GM21786 (cell line): ENCODE measurements around the gene XPO4.

ENCODE experiments used
- ATAC-seq: cut with Tn5 transposase; IDR thresholded peaks from one replicate; pipeline ENCODE4 v1.9.1; 2021; ENCODE audit not compliant: unreplicated experiment

Gene XPO4

DNA sequence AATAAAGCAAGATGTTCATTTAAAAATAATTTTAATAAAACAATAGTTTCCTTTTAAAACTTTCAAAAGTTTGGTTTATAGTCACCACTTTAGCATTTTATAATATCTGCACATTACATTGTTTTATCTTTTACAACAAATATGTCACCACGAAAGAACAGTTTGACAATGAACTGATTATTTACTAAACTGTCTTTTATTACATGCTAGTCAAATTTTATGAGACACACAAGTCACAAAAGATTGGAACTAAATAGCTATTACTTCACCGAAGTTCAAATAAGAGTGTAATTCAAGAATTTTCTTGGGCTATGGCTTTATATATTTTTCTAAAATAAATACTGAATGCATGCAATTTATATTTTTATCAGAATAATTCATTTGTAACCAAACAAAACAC lies 71.3 kb downstream of the XPO4 start:
- no peak for ATAC-seq

DNA sequence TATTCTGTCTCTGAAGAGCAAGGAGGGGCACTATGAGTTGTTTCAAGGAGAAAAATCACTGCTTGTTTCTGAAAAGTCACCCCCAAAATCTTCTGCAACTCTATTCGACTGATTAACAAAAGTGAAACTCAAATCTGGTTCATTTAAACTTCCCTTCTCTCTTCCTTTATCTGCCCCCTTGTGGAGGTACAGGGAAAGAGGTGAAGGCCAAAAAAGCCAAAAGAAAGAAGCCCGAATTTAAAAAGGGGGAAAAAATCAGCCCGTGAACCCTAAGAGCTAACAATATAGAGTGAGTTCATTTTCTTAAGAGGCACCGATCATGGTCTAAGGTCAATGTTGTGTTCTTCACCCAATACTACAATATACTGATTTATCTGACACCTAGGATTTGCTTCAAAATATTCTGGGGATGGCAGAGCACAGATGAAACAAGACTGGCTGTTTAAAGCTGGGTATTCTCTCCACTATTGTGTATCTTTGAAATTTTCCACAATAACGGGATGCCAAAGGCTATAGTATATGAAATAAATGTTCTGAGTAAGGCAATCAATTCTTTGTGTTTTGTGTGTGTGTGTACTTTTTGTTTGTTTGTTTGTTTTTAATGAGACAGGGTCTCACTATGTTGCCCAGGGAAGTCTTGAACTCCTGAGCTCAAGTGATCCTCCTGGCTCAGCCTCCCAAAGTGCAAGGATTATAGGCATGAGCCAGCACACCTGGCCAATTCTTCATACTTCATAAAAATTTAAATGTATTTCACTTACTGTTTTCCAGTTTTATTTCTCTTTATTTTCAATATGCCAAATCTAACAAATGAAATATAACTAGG lies 73.8 kb downstream of the XPO4 start:
- ATAC-seq = no peak

DNA sequence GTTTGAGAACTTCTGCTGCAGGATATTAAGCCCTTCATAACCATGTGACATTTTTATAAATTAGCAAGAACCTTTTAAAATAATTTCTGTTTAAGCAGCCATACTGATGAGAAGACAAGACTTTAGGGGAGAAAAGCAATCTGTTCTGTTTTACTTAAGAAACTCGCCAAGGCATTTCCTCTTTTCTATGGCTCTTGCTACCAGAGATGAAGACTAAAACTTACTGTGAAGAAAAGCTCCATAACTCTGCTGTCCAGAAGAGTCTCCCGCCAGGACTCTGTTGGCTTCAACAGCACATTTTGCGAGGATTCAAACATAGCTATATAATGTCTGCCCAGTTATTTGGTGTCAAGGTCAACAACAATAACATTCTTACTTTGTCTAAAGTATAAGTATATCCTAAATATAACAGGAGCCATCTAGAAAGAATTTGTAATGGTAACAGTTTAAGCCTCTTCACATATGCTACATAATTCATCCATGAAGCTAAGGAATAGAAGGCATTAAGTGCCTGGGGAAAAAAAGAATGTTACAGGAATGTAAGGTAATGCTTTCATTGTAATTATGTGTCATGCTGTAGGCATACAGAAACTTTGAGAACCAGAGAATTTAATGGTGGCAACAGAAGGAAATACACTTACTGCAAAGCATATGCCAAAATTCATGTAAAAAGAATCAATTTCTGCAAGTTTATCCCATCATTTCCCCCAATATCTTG lies 75.5 kb downstream of the XPO4 start:
- ATAC-seq = no peak

DNA sequence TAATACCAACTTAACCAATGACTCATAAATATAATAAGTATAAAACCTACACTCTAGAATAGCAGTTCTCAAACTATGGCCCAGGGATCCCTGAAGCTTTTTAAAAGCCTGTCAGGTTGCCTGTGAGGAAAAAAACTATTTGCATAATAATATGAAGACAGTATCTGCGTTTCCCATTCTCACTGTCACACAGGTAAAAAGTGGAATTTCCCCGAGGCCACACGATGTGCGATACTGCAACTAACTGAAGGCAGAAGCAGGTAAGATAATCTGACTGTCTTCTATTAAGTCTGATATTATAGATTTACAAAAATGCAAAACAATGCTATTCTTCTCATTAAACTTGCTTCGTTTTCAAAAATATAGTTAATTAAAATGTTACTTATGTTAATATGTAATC lies 76.2 kb downstream of the XPO4 start:
- no peak for ATAC-seq

DNA sequence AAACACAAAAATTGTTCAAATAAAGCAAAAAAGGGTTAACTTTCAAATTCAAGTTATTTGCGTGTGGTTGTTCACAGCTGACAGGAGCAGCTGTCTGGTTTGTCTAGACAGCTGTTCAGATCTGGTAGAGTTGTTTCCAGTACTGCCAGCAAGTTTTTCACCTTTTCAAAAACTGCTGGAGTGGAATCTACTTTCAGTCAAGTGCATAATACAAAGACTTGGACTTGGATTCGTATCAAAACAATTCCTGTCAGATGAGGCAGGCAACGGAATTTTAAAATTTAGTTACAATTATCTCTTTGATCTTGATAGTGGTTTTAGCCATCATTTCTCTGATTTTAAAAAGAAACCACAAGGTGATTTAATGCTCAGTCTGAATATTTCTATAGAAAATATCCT lies 77.1 kb downstream of the XPO4 start:
- ATAC-seq = no peak

DNA sequence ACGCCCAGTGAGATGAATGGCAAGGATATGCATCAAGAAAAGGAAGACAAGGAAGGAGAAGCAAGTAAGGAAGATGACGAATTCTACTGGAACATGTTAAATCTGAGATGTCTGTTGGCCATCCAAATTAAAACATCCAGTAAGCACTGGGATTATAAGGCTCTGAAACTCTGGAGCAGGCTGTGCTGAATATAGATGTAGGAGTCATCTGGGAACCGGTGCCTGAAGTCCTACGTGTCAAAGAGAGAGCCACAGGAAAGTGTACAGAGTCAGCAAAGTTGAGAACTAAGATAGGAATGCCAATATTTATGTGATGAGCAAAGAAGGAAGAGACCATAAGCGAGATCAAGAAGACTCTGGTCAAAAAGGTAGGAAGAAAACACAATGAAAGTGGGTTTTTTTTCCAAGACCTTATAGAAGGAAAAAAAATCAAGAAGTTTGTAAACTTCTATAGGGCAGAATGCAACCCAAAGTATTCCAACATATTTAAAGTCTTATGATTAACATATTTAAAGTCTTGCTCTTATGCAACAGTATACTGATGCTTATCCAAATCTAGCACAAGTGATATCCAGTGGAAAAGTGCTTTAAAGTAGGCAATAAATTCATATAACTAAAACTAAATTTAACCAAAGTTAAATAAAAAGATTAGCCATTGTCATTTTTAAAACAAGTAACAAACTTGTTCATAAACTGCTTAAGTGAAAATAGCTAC lies 77.6 kb downstream of the XPO4 start:
- ATAC-seq = no peak

DNA sequence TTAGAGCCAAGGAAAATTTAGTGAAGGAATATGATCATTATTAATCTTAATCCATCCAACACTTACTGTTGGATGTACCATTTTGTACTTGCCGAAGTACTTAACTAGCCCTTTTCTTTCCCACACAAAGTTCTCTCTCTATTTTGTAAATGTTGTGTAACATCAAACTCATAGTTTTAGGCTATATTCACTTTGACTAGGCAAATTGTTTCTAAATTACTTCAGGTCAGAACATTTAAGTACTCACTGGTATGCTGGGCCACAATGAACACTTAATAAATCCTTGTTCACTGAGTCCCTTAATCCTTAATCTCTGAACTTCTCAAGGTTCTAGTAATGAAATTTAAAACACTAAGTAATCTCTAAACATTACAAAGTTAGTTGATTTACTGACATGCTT lies 79.5 kb downstream of the XPO4 start:
- no peak for ATAC-seq

DNA sequence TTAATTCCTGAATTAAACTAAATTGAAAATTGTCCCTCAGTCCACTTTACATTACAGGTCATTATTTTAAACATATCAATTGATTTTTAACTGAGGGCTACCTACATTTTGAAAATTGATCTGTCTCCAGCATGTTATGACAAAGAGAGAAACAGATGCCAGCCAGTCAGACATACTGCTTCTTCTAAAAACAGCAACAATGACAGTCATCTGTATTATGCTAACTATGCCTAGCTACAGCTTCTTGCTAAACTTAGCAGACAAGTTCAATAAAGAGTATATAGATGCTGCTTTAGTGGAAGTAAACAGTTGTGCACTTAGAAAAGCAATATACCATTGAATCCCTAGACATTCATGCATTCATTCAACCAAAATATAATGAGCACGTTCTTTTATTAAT lies 80.1 kb downstream of the XPO4 start:
- no peak for ATAC-seq

DNA sequence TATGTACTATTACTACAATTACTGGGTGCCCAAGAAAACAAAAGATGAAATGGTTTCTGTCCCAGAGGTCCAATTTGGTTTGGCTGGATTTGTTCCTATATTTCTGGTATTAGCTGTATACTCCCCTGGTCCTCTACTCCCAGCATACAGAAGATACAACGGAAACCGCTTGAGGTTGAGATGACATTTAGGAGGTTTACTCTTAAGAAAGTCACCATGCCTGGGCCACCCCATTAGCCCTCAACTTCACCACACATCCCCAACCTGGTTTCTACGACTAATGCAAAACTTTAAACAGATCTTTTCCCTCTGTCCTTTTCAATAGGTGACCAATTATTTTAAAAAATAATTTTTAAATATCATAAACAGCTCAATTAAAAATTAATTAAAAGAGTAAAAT lies 82.8 kb downstream of the XPO4 start:
- no peak for ATAC-seq

DNA sequence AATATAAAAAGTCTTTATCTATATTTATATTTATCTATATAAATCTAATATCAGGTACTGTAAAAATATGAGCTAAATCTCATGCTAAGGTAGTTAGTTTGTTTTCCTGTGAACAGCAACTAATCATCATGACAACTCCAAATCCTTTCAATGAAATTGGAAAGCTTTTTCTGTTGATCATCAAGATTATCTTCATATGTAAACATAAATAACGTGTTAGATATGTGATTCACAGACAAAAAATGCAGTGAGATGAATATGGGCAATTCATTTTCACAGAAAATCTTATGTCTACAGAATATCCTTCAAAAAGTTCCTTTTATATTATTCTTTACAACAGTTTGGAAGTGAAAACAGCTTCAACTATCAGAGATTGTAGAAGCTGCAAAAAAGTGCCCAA lies 87.1 kb downstream of the XPO4 start:
- no peak for ATAC-seq

DNA sequence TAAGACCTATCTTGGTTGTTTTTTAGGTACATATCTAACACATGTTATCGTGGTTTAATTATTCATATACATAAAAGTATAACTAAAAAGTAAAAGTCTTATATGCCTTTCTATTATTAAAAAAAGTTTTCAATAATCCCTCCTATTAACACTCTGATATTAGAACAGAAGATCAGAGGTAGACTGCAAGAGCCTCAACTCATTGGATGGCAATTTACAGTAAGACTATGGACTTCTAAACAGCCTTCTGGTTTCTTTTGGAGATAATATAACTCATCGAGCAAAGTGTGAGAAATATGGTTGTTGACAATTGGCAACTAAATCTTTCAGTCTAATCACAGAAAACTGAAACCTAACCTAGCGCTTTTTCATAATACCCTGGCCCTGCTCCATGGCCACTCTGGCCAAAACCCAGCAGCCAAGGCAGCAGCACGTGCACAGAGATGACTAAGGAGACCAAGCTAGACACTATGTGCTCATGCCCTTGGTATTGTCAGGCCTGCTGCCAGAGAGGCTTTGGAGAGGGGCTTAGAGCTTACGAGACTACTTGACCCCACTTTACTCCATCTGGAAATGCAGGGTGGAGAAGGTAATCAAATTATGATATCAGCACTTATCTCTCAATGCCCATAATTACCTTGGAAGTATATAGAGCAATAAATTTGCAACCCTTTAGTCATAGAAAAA lies 88.2 kb downstream of the XPO4 start:
- ATAC-seq = no peak

DNA sequence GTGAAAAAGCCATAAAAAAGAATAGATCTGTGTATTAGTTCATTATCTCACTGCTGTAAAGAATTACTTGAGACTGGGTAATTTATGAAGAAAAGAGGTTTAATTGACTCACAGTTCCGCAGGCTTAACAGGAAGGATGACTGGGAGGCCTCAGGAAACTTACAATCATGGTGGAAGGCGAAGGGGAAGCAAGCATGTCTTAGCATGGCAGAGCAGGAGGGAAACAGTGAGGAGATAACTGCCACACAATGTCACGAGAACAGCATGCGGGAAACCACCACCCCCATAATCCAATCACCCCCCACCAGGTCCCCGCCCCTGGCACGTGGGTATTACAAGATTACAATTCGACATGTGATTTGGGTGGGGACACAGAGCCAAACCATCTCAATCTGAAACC lies 89.7 kb downstream of the XPO4 start:
- no peak for ATAC-seq

DNA sequence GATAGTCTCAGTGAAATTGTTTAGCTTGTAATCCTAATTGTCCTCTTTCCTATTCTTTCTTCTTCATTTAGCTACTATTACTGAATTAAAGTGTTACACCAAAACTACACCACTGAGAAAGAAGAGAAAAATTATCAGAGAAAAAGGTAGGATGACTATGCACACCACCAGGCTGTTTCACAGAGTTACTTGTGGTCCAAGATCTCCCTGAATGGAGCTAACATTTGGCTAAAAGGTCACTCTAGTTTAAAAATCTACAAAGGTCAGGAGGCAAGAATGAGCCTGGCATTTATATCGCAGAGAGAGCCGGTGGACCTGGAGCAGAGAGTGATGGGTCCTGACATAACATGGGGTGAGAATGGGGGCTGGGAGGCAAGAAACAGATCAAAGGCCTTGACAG lies 91.7 kb downstream of the XPO4 start:
- no peak for ATAC-seq

DNA sequence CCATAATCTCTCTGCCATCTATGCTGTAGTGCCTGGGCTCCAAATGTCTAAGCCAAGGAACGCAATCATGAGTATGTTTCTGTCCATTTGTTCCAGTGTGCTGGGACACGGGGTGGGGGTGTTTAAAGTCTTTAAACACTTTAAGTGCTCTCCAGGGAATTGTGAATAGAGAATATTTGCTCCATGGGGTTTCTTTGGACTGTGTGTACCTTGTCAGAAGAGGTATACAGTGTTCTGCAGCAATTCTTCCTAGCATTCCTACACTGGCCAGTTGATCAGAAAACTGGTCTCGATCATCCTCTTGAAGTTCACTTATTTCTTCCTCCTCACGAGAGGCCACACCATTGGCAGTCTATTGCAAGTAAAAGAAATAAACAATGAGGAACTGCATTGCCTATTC lies 93.7 kb downstream of the XPO4 start:
- no peak for ATAC-seq

DNA sequence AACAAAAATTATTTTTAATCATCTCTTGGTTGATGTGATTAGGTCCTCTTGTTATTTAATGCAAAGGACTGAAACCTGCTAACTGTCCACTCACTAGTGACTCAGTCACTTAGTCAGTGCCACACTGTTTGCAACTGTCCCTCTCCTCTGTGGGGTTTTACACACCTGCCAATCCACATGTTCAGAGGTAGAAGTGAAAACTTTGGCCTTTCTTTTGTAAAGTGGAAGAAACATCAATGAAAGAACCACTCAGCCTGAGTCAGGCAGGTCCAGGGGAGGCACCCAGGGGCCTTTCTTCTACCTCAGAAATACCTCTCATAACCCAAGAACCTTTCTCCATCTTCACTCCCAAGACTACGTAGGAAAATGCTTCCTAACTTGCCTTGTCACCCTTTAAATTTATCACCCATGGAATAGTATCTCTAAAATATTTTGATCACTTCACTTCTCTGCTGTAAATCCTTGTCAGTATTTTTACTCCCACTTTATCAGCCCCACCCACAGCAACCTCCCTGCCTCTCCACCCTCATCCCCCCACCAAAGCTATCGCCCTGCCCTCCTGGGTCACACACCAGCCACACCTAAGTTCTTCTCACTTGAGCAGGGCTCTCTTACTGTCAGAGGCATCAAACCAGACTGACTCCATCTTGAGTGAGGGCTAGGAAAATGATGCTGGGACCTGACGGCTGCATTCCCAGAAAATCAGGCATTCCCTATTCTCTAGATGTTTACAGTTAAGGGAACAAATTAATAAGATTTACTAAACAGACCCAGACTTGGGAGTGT lies 99.2 kb downstream of the XPO4 start:
- no peak for ATAC-seq

DNA sequence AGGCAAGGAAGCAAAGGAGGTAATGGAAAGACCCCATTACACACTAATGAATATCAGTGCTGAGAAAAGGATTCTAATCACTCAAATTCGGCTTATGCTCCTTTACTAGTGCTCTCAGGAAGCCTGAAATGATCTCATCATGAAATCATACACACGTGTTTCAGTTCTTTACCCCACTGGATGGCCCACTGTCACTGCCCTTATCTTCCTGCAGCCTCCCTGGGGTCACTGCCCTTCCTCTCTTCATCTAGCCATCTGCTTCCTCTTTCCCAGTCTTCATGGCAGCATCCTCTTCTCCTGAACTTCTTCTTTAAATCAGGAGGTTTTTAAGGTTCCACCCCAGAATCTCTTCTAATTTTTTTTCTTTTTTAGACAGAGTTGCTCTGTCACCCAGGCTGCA lies 100.8 kb downstream of the XPO4 start:
- ATAC-seq = no peak

DNA sequence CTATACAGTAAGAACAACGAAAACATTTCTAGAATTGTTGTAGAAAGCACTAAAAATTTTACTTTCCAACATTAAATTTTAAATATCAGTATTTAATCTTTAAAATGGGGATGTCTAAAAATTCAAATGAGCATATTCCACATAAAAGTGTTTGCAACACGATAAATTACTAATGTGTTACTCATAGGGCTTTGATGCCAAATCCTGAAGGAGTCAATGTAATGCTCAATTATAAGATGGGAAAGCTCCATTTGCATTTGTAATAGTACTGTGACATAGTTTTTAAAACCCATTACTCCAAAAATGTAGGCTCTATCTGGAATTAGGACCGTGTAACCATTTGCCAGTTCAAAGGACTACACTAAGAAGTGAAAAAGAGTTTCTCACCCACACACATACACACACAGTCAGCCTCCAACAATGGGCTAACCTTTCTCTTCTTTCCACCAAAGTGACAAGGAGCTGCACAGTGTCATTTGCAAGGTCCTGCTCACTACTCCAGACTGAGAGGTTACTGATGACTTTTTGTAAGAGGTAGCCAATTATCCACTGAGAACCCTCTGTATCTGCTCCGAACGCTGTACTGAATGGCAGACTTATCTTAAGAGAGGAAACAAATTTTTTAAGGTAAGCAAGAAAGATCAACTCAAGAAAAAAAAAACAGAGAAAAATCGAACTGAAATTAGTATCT lies 102.7 kb downstream of the XPO4 start:
- ATAC-seq = no peak

DNA sequence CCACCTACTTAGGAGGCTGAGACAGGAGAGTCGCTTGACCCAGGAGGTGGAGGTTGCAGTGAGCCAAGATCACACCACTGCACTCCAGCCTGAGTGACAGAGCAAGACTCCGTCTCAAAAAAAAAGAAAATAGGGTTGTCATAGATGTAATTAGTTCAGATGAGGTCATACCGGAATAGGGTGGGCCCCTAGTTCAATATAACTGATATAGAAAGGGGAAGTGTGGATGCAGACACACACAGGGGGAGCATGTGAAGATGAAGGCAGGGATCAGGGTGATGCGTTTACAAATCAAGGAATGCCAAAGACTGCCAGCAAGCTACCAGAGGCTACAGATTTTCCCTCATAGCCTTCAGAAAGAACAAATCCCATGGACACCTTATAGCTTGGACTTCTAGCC lies 104.5 kb downstream of the XPO4 start:
- ATAC-seq = no peak

DNA sequence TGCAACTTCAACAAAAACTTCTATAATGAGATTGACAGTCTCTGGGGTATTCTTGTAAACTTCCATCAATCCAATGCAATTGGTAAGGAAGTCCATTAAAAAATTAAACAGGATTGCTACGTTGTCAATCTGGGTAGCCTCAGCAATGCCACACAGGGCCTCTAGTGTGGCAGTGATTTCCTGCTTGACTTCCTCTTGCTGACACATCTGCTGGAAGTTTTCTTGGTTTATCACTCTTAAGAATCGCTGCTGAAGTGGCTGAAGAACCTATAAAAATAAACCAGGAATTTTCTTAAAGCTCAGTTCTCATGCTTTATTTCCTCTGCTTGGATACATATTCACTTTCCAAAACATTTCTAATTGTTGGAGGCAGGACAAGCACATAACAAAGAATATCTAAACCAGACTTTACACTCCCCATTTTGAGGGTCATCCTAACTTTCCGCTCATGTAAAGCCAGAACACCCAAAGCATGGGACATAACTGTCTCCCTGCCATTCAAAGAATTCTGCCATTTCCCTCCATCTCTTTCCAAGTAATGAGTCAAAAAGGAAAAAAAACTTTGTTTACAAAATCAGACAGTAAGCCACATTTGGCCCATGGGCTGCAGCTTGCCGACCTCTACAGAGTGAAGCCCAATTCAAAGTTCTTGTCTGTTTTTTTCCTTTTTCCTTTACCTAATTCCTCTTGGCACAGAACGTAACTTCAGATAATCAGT lies 105.6 kb downstream of the XPO4 start:
- ATAC-seq = no peak
